SK-N-SH treated with all-trans-retinoic acid at 6 μM for 48 hours (cell line): ENCODE measurements around the gene DUSP23.

Experiments
- CSDC2 ChIP-seq: fragments of 250-450 bp; sonication (Bioruptor Pico); IDR thresholded peaks from 2 replicates; pipeline ENCODE4 v1.5.0; 2020; ENCODE audit warnings: mild to moderate bottlenecking, moderate library complexity
- GLIS3 ChIP-seq: fragments of 250-450 bp; sonication (Bioruptor Pico); IDR thresholded peaks from 2 replicates; pipeline ENCODE4 v1.5.0; 2020; ENCODE audit warnings: mild to moderate bottlenecking, moderate library complexity
- ZFP3 ChIP-seq: fragments of 250-450 bp; sonication (Bioruptor Pico); IDR thresholded peaks from 2 replicates; pipeline ENCODE4 v1.5.0; 2020; ENCODE audit warnings: mild to moderate bottlenecking, moderate library complexity
- ZNF70 ChIP-seq: fragments of 450-650 bp; formaldehyde crosslinking; IDR thresholded peaks from 2 replicates; pipeline ENCODE4 v1.5.0; 2020; ENCODE audit warnings: mild to moderate bottlenecking, moderate library complexity

DNA sequence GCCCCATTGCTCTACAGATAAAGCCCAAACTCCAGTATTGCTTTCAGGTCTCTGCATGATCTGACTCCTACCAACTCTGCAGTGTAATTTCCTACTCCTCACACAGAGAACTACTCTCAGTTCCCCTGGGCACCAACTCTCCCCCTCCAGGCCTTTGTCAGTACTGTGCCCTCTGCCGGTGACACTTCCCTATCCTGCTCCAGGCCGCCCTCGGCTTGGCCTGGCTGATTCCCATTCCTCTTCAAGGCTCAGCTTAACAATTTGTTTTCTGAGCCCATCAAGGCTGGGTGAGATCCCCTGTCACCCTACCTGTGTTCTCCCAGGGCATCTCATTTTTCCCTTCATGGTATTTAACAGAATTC lies 48.5 kb downstream of the DUSP23 start:
- no peak for TF ChIP-seq CSDC2
- TF ChIP-seq ZFP3 (CRISPR knock-in tag): no peak
- TF ChIP-seq GLIS3 (CRISPR knock-in tag): no peak
- no peak for TF ChIP-seq ZNF70 (CRISPR knock-in tag)
